Activated CD8-positive, alpha-beta memory T cell treated with anti-CD3 and anti-CD28 coated beads for 36 hours (primary cell): ENCODE results near the gene RUNX2. TPM values are rescaled to one million over a fixed set of nuclear protein-coding genes. Genes with fewer than 3 reads are reported as not detected.

ENCODE experiments used
- CTCF ChIA-PET: fragments of 350-600 bp; sonication (Branson Sonifier 250); formaldehyde crosslinking; loops from one replicate; lab custom pipeline; 2021; ENCODE audit warnings: antibody characterized with exemption; lab: Charles Lee
- POLR2A ChIA-PET: fragments of 350-600 bp; sonication (Branson Sonifier 250); formaldehyde crosslinking; loops from one replicate; lab custom pipeline; 2021; ENCODE audit warnings: antibody characterized with exemption; lab: Charles Lee
- total RNA-seq, 2 experiments: library from RNA; stranded (reverse); gene quantifications; one replicate each; pipeline ENCODE4 v1.2.3, GENCODE V29; 2021

RUNX2 gene
- total RNA-seq, 2 experiments from 2014 or later = 22.2 to 23.6 TPM

DNA sequence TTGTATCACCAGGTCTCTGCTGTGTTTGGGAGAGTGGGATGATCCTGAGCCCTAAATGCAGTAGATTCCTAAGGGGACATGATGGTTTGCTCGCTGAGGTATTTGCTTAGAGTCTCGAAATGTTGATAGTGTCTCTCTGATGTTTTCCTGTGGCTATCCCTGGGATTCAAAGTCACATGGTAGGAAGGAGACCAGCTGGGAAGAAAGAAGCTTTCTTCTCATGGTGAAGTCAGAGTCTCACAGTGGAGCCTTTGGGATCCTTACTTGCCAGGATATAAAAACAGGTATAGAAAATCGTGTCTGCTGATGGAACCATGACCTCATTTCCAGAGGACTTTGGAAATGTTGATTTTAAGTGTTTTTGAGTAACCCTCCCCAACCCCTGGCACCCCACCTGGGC is 308.9 kb downstream of the RUNX2 start:
- CTCF ChIA-PET = no interaction called here
- POLR2A ChIA-PET = no interaction called here

DNA sequence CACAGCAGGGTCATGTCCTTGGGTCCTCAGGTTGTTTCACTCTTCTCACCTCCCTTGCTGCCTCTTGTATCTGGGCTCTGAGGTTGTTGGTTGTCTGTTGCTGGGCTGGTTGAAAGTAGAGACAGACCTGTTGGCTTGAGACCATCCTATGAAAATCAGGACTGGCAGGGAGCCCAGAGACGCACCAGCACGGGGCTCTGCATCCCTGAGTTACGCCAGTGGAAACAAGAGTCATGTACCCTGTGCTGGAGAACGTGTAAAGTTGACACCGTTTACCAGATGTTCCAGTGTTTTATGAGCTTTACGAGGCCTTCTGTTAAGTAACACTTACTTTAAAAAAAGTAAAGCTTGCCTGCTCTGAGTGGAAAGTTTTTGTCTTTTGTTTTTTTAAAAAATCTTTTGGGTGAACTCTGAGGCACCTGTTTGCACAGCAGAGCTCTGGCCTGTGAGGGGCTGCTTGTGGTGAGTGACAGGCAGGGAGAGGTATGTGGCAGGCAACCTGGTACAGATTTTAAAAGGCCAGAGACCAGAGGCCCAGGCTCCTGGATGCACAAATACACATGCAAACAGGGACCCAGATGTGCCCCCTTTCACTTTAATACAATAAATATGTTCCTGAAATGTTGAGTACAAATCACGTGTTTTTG is 309.6 kb downstream of the RUNX2 start:
- CTCF ChIA-PET = no interaction called here

DNA sequence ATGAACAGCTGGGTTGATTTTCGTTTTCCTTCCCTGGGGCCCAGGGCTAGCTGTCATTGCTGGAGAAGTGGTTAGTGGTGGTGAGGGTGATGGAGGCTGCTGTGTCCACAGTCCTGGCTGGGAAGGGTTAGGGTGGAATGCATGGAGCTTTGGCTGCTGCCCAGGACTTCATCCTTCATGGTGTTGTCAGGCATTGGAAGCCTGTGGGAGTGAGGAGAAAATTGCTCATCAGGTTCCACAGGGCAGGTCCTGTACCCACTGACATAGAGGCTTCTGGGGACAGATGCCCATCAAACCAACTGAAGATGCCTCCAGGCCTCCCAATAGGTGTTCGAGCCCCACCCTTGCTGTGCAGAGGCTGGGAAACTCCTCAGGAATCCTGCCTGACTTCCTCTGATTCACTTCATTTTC is 312.0 kb downstream of the RUNX2 start:
- POLR2A ChIA-PET = no interaction called here
- CTCF ChIA-PET = interaction anchor here (0.6 kb wide), 1 partner anchor 1848 kb away, joined by 4 read pairs; no protein-coding TSS in a partner anchor

More for the DNA sequence above, 309.6 kb downstream of the RUNX2 start:
- POLR2A ChIA-PET = no interaction called here

DNA sequence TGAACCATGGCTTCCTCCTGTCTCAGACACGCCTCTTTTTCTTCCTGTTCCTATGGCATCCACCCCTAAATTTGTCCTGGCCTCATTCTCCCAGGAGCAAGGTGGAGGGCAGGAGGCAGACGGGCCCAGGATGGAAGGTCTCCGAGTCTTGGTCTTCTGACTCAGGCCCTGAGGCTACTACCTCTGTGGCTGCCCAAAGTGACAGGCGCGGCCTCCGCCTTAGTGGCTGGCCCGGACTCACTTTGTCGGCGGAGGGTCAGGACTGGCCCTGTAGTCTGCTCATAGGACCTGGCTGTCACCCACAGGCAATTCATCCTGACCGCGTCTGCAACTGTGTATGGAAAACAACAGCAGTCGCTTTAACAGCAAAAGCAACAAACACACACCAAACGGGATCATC is 312.7 kb downstream of the RUNX2 start:
- POLR2A ChIA-PET = no interaction called here
- CTCF ChIA-PET = no interaction called here

DNA sequence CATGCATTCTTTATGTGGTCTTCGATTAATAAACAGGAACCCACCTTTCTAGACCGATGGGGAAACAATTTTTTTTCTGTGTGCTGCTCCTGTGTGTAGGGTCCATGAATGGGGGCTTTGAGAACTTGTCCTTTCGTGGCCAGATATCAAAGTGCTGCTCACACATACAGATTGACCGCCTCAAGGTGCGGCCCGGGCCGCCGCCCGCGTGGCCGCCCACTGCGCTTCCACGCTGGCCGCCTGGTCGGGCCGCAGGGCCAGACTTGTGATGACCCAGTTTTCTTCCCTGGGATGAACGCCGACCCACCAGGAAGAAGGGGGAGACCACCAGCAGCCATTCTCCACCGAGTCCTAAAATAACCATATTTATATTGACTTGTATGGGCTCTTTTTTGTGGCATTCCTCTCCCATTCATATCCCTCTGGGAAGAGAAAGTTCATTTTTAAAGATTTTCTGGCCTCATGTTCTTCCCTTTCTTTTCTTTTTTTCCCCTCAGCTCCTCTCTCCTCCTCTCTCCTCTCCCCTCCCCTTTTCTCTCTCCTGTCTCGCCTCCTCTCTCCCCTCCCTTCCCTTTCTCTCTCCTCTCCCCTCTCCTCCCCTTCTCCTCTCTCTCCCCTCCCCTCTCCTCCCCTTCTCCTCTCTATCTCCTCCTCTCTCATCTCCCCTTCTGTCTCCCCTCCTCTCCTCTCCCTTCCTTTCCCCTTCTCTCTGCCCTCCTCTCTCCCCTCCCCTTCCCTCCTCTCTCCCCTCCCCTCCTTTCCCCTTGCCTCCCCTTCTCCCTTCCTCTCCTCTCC is 314.4 kb downstream of the RUNX2 start:
- CTCF ChIA-PET = interaction anchor here (0.6 kb wide), 1 partner anchor 178 kb away, joined by 3 read pairs; no protein-coding TSS in a partner anchor
- POLR2A ChIA-PET = interaction anchor here (0.6 to 0.7 kb wide), 2 partner anchors 9 to 37 kb away, joined by 3 read pairs; no protein-coding TSS in a partner anchor

DNA sequence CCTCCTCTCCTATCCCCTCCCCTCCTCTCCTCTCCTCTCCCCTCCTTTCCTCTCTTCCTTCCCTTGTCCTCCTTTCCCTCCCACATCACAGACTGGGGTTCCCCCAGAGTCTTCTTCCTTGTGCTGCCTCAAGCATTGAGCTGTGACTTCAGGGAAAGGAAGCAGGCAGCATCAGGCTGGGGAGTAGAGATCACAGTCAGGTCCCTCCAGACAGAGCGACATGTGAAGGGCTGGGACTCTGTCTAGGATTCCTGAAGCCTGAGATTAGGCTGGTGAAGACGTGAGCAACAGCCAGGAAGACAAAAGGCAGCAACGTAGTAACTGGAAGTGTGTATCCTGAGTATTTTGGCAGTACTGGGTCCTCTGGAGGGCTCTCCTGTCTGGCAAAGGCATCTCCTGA is 315.0 kb downstream of the RUNX2 start:
- CTCF ChIA-PET = interaction anchor here (0.6 kb wide), 1 partner anchor 178 kb away, joined by 3 read pairs; no protein-coding TSS in a partner anchor
- POLR2A ChIA-PET = interaction anchor here (0.6 kb wide), 1 partner anchor 8 kb away, joined by 3 read pairs; no protein-coding TSS in a partner anchor

DNA sequence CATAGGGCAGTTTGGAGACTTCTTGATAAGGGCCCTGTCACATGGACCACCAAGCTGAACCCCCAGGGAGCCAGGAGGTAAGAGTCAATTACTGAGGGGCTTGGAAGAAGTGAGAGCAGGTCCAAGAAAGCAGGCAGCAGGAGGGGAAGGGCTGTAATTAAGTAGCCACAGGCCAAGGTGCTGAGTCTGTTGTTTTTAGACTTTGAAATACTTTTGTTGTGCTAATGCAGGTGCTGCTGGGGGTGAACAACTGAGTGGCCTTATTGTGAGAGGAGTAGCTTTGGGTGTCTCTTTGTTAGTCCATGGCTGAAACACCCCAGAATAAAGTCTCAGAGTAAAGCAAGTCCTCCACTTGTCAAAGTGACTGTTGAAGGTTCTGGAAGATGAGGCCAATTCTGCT is 316.6 kb downstream of the RUNX2 start:
- CTCF ChIA-PET = no interaction called here

DNA sequence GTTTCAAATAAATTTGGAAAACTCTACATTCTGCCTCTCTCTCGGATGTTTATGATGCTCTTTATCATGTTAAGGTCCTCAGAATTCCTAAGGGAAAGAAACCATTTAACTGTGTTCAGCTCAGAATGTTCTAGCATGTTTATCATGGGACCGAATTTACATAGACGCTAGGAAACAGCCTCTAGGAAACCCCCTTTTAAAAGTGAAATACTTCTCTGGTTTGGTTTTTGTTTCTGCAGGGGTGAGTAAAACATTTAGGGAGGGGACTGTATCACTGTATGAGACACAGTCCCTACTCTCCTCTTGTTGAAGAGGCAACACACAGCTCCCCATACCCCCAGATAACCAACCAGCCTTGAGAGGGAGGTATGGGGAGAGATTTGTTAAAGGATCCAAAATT is 317.2 kb downstream of the RUNX2 start:
- ChIA-PET POLR2A (no interaction called here), CTCF (no interaction called here)

More for the DNA sequence above, 316.6 kb downstream of the RUNX2 start:
- POLR2A ChIA-PET = no interaction called here

DNA sequence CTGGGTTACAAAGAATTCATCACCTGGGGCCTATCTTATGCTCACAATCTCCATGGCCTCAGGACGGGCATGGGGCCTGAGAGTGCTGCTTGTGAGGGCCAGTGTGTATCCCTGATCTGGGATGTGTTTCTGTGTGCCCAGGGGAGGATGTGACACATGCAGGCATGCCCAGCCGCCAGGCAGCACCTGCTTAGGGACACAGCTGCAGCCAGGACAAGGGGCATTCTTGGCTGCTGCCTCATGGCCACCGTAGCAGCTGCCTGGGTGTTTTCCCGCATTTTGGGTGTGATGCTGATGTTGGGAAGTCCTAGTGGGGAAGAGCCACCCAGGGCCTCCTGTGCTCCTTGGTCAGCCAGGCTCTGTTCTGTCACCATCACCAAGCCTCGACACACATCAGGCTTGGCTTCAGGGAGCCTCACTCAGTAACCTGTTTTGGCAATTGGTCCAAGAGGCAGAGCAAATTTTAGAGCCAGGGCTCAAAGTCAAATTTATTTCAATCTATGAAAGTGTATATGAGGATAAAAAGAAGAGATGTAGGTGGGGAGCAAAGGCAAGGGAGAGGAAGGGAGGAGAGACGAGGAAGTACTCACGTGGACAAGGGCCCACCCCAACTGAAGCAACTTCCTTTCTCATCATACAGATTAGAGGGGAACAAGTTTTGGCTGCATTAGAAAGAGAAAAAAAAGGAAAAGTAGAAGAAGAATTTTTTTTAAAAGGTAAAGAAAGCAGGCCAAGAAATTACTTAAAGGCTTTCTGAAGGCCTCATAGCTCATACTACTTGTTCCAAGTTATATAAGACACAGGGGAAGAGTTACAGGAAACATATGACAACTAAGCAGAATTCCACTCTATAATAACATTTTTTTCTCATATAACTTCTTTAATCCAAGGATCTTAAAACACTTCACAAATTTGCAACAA is 319.5 kb downstream of the RUNX2 start:
- ChIA-PET CTCF (interaction anchor here (0.9 kb wide), 1 partner anchor 16 kb away, joined by 3 read pairs; no protein-coding TSS in a partner anchor), POLR2A (no interaction called here)

DNA sequence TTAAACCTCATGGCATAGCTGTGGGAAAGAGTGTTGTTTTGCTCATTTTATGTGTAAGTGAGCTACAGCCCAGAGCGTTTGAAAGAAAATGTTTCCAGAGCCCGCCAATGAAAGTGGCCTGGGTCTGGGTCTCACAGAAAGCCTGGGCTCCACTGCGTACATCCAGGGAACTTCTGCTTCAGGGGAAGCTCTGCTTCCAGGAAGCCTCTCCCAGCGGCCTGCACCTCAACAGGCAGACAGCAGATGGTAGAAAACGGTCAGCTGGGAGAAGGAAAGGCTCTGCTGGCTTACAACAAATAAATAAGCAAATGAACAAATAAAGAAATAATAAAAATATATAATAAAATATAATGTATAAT is 320.1 kb downstream of the RUNX2 start:
- ChIA-PET CTCF (no interaction called here), POLR2A (interaction anchor here (0.9 kb wide), 1 partner anchor 16 kb away, joined by 3 read pairs; no protein-coding TSS in a partner anchor)

DNA sequence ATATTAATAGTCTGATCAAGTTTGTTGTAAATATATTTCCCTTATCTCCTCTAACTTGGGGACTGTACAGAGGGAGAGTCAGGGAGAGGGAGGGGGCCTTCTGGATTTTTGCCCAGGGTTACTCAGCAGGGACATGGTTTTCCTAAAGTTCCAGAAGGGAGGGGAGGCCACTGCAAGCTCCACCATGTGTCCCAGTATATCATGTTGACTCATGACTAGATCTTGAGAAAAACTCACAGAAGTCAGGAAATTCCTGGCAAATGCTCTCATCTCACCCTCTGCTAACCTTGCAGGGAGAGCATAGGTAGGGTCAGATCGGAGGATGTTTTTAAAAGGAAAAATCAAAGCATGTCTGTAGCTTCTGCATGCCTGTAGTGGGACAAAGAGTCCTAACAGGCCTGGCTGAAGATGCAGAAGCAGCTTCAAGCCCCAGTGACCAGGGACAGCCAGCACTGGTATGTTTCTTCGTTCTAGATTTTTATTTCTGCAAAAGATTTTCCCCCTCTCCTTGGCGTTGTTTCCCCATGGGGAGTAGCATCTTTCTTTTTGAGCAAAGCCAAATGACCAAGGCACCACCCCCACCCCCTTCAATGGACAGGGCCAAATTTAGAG is 322.5 kb downstream of the RUNX2 start:
- CTCF ChIA-PET = no interaction called here
- POLR2A ChIA-PET = no interaction called here

DNA sequence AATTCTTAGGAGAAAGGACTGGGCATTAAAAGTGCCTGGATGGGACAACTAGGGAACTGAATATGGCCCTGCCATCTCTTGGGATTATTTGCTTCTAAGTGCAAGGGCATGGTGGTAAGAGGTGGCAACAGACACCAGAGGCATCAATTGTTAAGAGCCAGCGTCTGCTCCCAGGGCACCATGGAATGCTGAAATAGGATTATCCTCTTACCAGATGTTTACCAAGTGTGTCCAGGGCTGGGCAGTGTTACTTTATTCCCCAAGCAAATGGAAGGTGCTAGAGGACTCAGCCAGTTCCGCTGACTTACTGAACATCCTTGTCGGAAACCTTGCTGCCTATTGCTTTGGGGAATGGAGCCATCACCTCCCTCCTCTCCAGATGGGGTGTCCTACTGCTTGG is 323.2 kb downstream of the RUNX2 start:
- POLR2A ChIA-PET = interaction anchor here (0.5 kb wide), 1 partner anchor 8 kb away, joined by 3 read pairs; no protein-coding TSS in a partner anchor
- CTCF ChIA-PET = no interaction called here

DNA sequence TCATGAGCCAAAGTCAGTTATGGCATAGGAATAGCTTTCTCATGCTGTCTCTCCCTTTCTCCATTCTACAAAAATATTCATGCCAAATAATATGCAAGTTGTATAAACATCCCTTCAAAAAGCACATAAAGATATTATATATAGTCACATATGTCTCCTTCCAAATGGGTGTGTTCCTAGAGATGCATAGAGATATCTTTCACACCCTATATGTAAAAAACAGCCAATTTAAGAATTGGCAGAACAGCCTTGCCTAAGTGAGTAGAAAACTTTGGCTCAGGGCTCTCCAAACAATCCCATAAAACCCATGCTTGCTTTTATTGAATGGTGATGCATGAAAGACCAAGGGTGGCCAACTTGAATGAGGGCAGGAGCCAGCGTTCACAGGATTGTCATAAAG is 324.3 kb downstream of the RUNX2 start:
- CTCF ChIA-PET = no interaction called here
- POLR2A ChIA-PET = no interaction called here

DNA sequence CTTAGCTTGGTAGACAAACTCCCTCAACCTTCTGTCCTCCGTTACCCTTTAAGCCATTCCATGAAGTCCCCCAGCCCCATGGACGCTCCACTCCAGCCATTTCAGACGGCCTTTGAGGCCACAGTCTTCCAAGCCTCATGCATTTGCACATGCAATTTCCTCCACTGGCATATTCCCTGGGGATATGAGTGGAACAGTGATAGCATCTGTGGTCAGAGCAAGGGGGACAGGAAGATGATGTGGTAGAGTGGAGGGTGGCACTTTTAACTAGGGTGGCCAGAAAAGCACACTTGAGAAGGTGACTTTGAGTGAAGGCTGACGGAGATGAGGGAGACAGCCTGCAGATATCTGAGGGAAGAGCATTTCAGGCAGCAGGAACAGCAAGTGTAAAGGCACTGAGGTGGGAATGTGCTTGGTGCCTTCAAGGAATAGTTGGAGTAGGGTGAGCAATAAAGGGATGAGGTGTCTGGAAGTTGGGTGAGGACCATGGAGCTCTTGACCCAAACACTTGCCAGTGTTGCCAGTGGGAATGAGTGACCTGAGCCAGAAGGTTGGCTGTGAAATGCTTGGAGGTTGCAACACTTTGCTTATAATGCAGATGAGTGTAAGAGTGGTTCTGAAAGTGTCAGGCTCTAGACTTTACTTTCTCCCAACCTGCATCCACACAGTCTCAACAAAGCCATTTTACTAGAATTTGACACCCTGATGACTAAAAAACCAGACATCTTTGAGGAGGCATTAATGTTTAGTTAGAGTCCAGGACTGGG is 325.2 kb downstream of the RUNX2 start:
- CTCF ChIA-PET = no interaction called here
- POLR2A ChIA-PET = no interaction called here

DNA sequence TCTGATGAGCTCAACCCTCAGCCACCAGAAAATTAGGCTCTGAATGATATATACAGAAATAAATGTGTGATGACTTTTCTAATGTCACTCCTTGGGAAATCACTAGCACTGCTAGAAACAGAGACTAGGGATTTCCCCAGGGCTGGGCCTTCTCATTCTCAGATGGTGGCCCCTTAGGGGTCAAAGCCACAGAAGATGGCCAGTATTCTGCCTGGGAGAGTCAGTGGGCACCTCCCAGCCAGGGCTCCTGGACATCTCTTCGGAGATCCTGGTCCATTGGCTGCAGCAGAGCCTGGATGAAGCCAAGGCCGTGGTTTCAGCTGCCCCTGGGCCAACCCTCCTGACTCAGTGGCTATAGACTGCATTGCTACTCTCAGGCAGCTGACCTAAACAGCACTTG is 326.5 kb downstream of the RUNX2 start:
- ChIA-PET CTCF (no interaction called here), POLR2A (no interaction called here)

DNA sequence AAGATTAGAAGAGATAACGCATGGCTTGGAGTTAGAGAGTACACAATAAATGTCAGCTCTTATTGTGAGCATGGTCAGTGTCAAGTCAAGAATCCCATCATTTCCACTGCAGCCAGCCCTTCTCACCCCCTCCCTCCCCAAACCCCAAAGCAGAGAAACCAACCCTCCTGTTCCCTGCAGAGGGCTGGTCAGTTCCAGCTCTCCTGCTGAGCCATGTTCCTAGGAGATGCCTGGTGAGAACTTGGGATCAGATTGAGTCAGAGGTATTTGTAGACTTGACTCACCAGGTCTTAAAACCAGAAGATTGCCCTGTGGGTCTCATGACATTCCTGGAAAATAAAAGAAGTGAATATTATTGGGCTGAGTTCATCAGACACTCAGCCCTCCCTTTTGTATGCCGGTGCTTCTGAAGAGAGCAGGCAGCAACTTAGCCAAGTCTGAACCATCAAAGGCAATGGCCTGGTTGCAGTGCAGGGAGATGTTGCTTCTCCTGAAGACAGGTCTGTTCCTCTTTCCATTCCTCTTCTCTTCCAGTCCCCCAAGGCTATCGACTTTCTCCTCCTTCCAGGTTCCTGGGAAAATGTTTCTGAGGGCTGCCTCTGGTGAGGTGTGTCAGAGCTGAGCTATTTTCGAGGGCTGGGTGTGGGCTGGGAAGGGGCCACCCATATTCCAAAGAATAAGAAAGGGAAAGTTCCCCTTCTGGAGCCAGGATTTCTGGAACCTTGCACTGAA is 327.8 kb downstream of the RUNX2 start:
- CTCF ChIA-PET = interaction anchor here (0.9 kb wide), 2 partner anchors 11 to 53 kb away, joined by 3 read pairs; no protein-coding TSS in a partner anchor
- POLR2A ChIA-PET = no interaction called here

DNA sequence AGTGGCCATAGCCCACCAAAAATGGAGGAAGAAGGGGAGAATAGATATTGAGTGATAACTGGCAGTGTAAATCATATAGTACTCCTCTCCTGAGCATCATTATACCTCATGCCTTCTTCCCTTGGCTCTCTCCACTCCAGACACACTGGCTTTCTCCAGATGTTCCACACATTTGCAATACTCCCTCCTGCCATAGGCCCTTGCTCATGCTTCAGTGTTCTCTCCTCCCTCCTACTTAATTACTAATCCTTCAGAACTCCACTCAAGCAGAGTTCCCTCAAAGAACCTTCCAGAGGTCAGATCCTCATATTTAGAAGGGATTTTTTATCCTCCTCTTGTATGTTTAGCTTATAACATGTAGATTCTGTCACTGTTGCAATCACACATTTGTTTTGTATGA is 329.1 kb downstream of the RUNX2 start:
- POLR2A ChIA-PET = interaction anchor here (0.6 kb wide), 1 partner anchor 11 kb away, joined by 3 read pairs; no protein-coding TSS in a partner anchor
- CTCF ChIA-PET = no interaction called here

DNA sequence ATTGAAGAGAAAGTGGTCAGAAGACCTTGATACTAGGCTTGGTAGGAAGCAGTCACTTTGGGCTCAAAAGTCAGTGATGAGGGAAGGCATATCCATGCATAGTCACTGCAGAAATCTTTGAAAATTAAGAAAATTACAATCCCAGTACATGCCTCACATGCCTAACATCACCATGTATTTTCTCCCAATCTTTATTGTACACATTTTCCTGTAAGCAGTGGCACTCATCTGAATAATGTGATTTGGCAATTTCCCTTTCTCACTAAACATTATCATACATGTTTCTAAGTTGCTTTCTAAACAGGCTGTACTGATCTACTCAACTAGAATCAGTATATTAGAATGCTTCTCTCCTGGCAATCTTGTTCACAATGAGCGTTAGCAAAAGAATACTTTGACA is 330.3 kb downstream of the RUNX2 start:
- CTCF ChIA-PET = no interaction called here
- POLR2A ChIA-PET = no interaction called here
